OCI-LY7 (cell line): Measurements from ENCODE around the gene LRP1-AS.

Experiments used
- EZH2phosphoT487 ChIP-seq: fragments of 200-600 bp; sonication (generic); IDR thresholded peaks from 2 replicates; pipeline ENCODE4 v1.6.1; 2018; ENCODE audit warnings: low read depth, borderline replicate concordance, mild to moderate bottlenecking, mixed run types, antibody characterized with exemption, low read length, moderate library complexity, mixed read lengths
- TF ChIP-seq, protein P1 (sequence below): fragments of 200-600 bp; sonication (generic); conservative IDR thresholded peaks from 2 replicates; pipeline ENCODE4 v1.5.1; 2014; ENCODE audit warnings: mild to moderate bottlenecking, antibody characterized with exemption, low read length, moderate library complexity, mixed read lengths

DNA sequence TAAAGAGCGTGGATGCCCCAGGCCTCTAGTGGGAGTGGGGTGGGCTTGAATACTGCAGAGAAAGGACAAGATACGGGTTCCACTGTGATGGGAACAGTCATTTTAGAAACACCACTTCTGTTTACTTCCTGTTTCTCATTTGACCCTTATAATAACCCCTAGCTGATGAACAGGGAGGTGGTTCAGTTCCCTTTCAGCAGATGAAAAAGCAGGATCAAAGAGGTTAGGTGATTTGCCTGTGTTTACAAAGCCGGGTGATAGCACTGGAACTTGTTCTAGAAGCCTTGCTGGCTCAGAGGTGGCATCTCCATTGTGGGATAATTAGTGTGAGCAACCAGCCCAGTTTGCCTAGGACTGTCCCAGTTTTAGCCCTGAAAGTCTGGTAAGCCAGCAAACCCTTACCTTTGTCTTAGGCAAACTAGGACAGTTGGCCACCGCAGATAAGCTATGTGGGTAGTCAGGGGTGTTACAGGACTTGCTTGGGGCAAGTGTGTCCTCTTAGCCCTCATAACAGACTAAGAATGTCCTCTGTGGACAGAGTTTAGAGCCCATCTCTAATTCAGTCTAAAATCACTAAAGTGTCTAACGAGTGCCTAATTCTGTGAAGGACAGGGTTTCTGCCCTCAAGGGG, 7.5 kb upstream of the LRP1-AS start:
- TF ChIP-seq, protein P1, sequence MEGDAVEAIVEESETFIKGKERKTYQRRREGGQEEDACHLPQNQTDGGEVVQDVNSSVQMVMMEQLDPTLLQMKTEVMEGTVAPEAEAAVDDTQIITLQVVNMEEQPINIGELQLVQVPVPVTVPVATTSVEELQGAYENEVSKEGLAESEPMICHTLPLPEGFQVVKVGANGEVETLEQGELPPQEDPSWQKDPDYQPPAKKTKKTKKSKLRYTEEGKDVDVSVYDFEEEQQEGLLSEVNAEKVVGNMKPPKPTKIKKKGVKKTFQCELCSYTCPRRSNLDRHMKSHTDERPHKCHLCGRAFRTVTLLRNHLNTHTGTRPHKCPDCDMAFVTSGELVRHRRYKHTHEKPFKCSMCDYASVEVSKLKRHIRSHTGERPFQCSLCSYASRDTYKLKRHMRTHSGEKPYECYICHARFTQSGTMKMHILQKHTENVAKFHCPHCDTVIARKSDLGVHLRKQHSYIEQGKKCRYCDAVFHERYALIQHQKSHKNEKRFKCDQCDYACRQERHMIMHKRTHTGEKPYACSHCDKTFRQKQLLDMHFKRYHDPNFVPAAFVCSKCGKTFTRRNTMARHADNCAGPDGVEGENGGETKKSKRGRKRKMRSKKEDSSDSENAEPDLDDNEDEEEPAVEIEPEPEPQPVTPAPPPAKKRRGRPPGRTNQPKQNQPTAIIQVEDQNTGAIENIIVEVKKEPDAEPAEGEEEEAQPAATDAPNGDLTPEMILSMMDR, result no peak
- no peak for TF ChIP-seq EZH2phosphoT487
